NCI-H2029 treated with DMSO at 0.1 percent for 48 hours (cell line): Measurements from ENCODE around the gene TSHZ3.

Experiments used
- DNase-seq: peaks from one replicate; lab custom pipeline; 2025; lab: John Stamatoyannopoulos, UW

Gene TSHZ3

DNA sequence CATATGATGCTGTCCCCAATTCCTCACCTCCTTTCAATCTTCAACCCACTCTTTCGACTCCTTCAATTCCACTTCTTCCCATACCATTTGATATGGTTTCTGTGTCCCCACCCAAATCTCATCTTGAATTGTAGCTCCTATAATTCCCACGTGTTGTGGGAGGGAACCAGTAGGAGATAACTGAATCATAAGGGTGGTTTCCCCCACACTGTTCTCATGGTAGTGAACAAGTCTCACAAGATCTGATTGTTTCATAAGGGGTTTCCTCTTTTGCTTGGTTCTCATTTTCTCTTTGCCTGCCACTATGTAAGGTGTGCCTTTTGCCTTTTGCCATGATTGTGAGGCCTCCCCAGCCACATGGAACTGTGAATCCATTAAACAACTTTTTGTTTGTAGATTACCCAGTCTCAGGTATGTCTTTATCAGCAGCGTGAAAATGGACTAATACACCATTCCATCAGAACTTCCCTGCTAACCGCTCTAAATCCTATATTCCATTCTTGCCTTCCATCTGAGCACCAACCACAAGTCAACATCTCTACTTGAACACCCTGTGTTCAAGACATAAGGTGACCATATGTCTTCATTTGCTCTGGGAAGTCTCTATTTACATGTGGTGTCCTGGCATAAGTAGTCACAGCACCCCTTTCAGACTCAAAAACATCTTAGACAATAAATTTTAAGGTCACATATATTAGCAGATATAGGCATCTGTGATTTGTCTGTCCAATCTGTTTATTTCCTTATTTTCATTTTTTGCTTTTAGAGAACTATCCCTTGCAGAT, 122.9 kb downstream of the TSHZ3 start:
- no peak for DNase-seq
